Activated CD8-positive, alpha-beta memory T cell treated with anti-CD3 and anti-CD28 coated beads, Interleukin-2, amount 10 ng/mL, durations not matched to agents 7 days and 5 days (primary cell): ENCODE data around the gene NRARP. TPM values are rescaled to one million over a fixed set of nuclear protein-coding genes. Genes with fewer than 3 reads are reported as not detected.

Experiments
- ATAC-seq: fragments of 150-1000 bp; cut with Tn5 transposase; one replicate; pipeline ENCODE4 v1.10.0; 2021; ENCODE audit warnings: moderate library complexity
- CTCF ChIA-PET: fragments of 350-600 bp; sonication (Branson Sonifier 250); formaldehyde crosslinking; loops from one replicate; lab custom pipeline; 2021; ENCODE audit warnings: antibody characterized with exemption; lab: Charles Lee
- DNase-seq: peaks from one replicate; pipeline ENCODE4 v3.0.0-alpha.2; 2020
- H3K27ac Mint-ChIP-seq: one replicate; pipeline ENCODE4 v1.8.0; 2021; ENCODE audit warnings: mild to moderate bottlenecking, mixed read lengths
- H3K27me3 Mint-ChIP-seq: one replicate; pipeline ENCODE4 v1.8.0; 2021; ENCODE audit warnings: mixed read lengths
- H3K36me3 Mint-ChIP-seq: one replicate; pipeline ENCODE4 v1.8.0; 2021; ENCODE audit warnings: mild to moderate bottlenecking, mixed read lengths
- H3K4me1 Mint-ChIP-seq: one replicate; pipeline ENCODE4 v1.8.0; 2021; ENCODE audit warnings: mixed read lengths
- H3K4me3 Mint-ChIP-seq: one replicate; pipeline ENCODE4 v1.8.0; 2021; ENCODE audit warnings: mild to moderate bottlenecking, moderate library complexity, mixed read lengths
- H3K9me3 Mint-ChIP-seq: one replicate; pipeline ENCODE4 v1.8.0; 2022; ENCODE audit warnings: low read depth, mixed read lengths
- total RNA-seq, 2 experiments: library from RNA; stranded (reverse); gene quantifications; one replicate each; pipeline ENCODE4 v1.2.3, GENCODE V29; 2021

The NRARP gene
- total RNA-seq, 2 experiments from 2014 or later = 1.6 to 4.5 TPM

DNA sequence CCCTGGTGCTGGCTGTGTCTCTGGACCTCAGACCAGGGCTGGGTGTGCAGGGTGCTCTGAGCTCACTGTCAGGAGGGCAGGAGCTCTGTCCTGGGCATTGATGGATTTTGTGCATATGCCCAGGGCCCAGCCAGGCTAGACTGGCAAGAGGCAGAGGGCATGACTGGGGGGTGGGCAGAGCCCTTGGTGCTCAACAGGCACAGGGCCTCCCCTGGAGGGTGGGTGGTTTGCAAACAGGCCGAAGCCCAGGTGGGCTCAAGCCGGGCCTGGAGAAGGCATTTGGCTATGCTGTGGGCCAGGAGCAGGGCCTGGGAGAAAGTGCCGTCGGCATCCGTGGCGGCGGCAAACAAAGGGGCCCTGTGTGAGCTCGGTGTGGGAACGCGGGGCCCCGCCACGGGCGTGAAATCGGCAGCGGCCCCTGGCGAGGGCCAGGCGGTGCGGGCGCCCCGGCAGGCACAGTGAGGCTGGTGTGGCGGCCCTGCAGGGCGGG is 1.9 kb upstream of the NRARP start:
- ATAC-seq = no peak
- peaks cover 17% of the 10 kb centered on the region for H3K4me1 Mint-ChIP-seq
- no peaks in the 10 kb centered on the region for H3K9me3 Mint-ChIP-seq
- peaks cover 20% of the 10 kb centered on the region for H3K27me3 Mint-ChIP-seq
- no peaks in the 10 kb centered on the region for H3K36me3 Mint-ChIP-seq
- no peak for DNase-seq
- no peak overlapping the region for H3K4me3 Mint-ChIP-seq
- no peak overlapping the region for H3K27ac Mint-ChIP-seq
- CTCF ChIA-PET = interaction anchor here (0.9 to 3.3 kb wide), 6 partner anchors 12 to 119 kb away, joined by 3 to 15 read pairs (median 3); partner anchors contain the start of genes EXD3 and TOR4A

DNA sequence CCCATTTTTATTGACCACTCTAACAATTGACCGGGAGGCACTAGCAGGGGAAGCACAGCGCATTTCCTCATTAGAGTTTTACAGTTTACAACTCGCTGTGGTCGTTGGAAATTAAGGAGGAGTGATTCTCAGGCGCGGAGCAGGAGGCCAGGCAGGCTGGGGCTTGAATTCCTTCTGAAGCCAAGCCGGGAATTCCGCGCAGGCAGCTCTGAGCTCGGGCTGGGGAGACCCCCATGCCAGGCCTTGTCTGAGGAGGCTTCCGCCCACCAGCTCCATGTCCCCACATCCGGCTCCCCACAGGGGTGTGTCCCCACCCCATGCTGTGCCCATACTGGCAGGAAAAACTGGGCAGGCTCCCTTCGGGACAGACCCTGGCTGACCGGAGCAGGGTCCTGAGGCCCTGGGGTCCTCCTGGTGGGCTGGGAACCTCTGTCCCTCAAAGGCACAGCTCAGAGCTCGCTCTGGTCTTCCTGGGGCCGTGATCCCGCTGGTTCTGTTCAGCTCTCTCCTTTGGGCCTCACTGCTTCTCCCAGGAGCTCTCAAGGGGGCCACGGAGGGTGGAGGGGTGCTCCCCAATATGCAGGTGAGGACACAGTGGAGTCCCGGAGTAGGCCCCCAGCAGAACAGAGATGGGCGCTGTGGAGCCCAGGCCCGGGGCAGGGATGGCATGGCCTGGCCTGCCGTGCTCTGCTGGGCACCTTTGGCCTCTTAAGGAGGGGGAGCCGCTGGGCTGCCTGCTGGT is 1.3 kb upstream of the NRARP start:
- no peaks in the 10 kb centered on the region for H3K9me3 Mint-ChIP-seq
- no peak for DNase-seq
- ATAC-seq = no peak
- H3K27ac Mint-ChIP-seq = no peak overlapping the region
- H3K4me3 Mint-ChIP-seq = no peak overlapping the region
- H3K36me3 Mint-ChIP-seq = no peaks in the 10 kb centered on the region
- peaks cover 17% of the 10 kb centered on the region for H3K4me1 Mint-ChIP-seq
- H3K27me3 Mint-ChIP-seq = peaks cover 25% of the 10 kb centered on the region
- CTCF ChIA-PET = interaction anchor here (0.9 to 3.3 kb wide), 7 partner anchors 13 to 119 kb away, joined by 3 to 15 read pairs (median 3); partner anchors contain the start of genes EXD3 and TOR4A

DNA sequence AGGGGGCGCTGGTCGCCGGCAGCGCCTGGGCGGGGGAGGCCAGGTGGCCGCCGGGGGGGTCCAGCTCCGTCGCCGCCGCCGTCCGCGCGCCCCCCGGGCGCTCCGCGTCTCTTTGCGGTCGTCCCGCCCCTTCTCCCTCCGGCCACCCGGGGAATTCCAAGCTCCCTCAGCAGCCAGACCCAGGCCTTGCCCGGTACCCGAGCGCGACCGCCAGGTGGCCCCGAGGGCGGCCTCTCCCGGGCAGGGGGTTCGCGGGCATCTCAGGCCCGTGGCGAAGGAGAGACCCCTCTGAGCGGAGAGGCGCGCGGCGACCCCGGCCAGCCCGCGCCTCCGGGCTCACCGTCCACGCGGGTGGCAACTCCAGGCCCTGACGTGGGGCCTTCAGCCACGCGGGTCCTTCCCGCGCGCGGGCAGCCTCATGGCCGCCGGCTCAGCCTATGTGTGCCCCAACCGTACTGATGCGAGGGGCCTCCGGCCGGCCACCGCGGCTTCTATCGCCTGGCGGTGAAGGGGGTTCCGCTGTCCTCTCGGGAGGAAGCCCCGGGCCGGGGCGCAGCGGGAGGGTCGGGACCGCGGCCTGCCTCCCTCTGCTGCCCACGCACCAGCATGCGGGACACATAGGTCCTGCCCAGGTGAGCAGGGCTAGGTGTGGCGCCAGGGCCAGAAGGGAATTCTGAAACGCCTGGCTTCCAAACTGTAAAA is 529 bp upstream of the NRARP start:
- no peak for ATAC-seq
- CTCF ChIA-PET = interaction anchor here (0.8 to 3.3 kb wide), 21 partner anchors 8 to 256 kb away, joined by 3 to 15 read pairs (median 4); partner anchors contain the start of genes EXD3, NOXA1, NSMF and TOR4A
- Mint-ChIP-seq H3K4me1 (peaks cover 17% of the 10 kb centered on the region), H3K36me3 (no peaks in the 10 kb centered on the region), H3K27me3 (peaks cover 30% of the 10 kb centered on the region), H3K27ac (no peak overlapping the region), H3K4me3 (no peak overlapping the region), H3K9me3 (no peaks in the 10 kb centered on the region)
- no peak for DNase-seq

DNA sequence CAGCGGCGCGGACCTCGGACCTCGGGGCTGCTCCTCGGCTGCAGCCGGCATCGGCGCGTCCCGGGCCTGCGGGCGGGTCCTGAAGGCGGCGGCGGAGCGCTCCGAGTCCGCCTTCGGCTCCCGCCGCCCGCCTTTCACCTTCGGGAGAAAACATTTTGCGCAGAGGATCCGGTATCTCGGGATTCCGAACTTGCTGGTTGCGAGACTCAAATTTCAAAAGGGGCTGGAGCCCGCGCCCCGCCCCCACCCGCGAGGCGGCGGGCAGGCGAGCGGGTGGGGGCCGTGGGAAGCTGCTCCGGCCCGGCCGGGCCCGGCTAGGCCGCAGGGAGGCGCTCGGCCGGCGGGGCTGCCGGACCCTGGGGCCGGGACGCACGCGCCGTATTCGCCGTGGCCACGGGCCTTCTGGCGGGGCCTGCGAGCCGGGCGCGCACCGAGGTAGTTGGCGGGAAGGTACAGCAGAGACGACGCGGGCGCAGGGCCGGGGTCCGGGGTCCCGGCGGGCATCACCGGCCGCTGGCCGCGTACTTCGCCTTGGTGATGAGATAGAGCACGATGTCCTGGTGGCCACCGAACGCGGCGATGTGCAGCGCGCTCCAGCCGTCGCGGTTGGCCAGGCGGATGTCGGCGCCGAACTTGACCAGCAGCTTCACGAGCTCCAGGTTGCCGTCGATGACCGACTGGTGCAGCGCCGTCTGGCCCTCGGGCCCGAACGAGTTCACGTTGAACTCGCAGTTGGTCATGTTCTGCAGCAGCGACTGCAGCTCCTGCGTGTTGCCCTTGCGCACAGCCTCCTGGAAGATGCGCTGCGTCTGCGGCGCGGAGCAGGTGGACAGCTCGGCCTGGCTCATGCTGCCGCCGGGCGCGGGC is 757 bp downstream of the NRARP start:
- ATAC-seq (peak; percentile 20), DNase-seq (no peak)
- H3K4me1 Mint-ChIP-seq = peaks cover 17% of the 10 kb centered on the region
- H3K4me3 Mint-ChIP-seq = peak overlapping the region; percentile 70
- no peak overlapping the region for H3K27ac Mint-ChIP-seq
- no peaks in the 10 kb centered on the region for H3K9me3 Mint-ChIP-seq
- no peaks in the 10 kb centered on the region for H3K36me3 Mint-ChIP-seq
- CTCF ChIA-PET = interaction anchor here (0.6 to 3.3 kb wide), 22 partner anchors 8 to 255 kb away, joined by 3 to 15 read pairs (median 4); partner anchors contain the start of genes EXD3, NOXA1, NSMF and TOR4A
- peaks cover 38% of the 10 kb centered on the region for H3K27me3 Mint-ChIP-seq

DNA sequence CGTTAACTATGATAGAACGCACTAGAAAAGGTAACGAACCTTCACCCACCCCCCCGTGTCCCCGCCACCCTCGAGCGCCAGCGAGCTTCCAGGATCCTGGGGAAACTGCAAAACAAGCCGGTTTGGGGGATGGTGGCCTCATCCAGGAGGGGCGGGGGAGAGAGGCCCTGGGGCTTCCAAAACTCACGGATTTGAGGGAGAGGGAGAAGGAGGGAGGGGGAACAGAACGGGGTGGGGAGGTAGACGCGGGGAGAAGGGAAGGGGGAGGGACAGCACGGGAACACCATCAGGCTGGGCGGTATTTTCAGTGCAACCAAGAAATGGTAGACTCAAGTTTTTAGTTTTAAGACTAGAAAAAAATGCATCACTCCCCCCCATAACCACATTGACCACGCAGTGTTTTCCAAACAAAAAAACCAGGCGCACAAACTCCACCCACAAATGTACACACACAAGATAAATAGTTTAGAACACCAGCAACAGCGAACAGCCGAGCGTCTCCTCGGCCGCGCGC is 1.4 kb downstream of the NRARP start:
- peak overlapping the region; percentile 54 for H3K4me3 Mint-ChIP-seq
- H3K4me1 Mint-ChIP-seq = peaks cover 14% of the 10 kb centered on the region
- H3K27me3 Mint-ChIP-seq = peaks cover 38% of the 10 kb centered on the region
- ATAC-seq (no peak), DNase-seq (no peak)
- H3K27ac Mint-ChIP-seq = peak overlapping the region; percentile 56
- H3K9me3 Mint-ChIP-seq = no peaks in the 10 kb centered on the region
- CTCF ChIA-PET = interaction anchor here (1.8 to 3.3 kb wide), 3 partner anchors 19 to 108 kb away, joined by 4 to 15 read pairs (median 7); partner anchors contain the start of gene TOR4A
- H3K36me3 Mint-ChIP-seq = no peaks in the 10 kb centered on the region

DNA sequence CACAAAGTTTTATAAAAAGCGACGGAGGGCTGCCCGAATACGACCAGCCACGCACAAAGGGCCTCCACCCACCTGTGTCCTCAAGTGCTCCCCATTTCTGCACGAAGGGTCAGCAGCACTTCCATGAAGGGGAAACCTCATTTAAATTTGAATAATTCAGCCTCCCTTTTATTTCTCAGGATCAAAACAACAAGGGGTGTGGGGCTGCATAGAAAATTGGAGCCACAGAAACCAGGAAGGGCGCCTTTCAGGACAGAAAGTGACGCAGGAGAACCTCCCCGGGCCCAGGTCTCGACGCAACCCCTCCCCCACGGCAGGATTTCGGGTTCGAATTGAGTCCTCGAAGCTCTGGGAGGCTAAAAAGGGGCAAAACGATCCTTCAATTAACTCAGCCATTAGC is 2.1 kb downstream of the NRARP start:
- H3K36me3 Mint-ChIP-seq = no peaks in the 10 kb centered on the region
- peaks cover 38% of the 10 kb centered on the region for H3K27me3 Mint-ChIP-seq
- H3K4me3 Mint-ChIP-seq = no peak overlapping the region
- H3K27ac Mint-ChIP-seq = no peak overlapping the region
- peaks cover 10% of the 10 kb centered on the region for H3K4me1 Mint-ChIP-seq
- CTCF ChIA-PET = no interaction called here
- DNase-seq (no peak), ATAC-seq (no peak)
- no peaks in the 10 kb centered on the region for H3K9me3 Mint-ChIP-seq

DNA sequence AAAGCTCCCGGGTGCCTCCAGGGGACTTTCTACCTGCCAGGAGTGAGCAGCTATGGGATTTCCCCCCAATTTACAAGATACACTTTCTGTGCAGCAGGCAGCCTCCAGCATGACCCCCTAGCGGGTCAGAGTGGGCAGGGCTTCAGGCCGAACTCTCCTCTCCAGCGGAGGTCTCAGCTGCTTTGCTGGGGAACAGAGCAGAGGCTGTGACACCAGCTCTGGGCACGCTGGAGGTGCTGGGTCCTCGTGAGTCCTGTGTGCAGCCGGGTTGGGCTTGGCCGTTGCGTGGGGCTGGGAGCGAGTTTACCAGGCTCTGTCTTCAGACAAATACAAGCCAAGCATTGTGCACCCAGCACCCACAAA is 2.9 kb downstream of the NRARP start:
- Mint-ChIP-seq H3K4me3 (no peak overlapping the region), H3K9me3 (no peaks in the 10 kb centered on the region), H3K27me3 (peaks cover 43% of the 10 kb centered on the region), H3K36me3 (no peaks in the 10 kb centered on the region), H3K27ac (no peak overlapping the region), H3K4me1 (peaks cover 16% of the 10 kb centered on the region)
- ATAC-seq (no peak), DNase-seq (no peak)
- CTCF ChIA-PET = no interaction called here

DNA sequence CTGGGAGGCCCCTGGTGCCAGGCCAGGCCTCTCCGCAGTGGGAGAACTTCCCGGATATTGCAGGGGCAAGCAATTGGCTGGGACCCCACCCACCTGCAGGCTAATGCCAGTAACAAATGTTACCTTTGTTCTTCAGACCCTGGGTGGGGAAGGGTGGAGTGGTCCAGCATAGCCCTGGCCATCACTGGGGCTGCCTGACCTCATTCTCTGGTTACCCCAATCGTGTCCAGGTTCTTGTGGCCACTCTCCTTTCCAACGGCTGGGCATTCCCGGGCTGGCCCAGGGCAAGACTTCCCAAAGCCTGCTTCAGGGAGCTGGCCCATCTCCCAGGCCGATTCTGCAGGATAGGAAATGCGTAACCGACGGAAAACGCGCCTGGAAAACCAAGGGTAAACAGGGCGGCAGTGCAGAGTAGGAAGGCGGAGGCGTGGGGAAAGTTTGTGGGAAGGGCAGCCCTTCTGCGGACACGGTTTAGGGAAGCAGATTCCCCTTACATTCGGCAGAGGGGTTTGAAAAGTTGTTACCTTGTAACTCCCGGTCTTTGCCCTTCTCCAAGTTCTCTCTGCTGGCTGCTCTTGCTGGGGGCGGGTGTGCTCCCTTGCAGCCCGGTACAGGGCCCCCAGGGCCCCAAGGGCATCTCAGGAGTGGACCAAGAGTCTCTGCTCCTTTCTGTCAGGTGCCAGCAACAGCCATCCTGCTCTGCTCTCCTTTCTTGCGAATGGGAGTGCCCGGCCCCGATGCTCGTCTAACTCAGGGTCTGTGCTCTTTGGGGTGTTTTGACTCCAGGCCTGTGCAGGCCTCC is 3.5 kb downstream of the NRARP start:
- Mint-ChIP-seq H3K4me3 (no peak overlapping the region), H3K27ac (no peak overlapping the region), H3K9me3 (no peaks in the 10 kb centered on the region), H3K36me3 (no peaks in the 10 kb centered on the region), H3K4me1 (peaks cover 16% of the 10 kb centered on the region), H3K27me3 (peaks cover 48% of the 10 kb centered on the region)
- DNase-seq = no peak
- no peak for ATAC-seq
- CTCF ChIA-PET = no interaction called here

DNA sequence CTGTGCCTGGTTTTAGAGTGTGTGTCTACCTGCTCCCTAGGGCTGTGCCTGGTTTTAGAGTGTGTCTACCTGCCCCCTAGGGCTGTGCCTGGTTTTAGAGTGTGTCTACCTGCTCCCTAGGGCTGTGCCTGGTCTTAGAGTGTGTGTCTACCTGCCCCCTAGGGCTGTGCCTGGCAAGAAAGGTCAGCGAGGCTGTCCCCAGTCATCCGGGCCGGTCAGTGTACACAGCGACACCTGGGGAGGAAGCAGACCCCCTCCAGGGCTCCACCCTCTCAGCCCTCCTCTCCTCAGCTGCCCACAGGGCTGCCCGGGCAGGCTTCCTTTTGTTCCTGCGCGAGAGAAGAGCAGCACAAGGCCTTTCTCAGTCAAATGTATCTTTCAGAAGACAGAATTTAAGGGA is 4.1 kb downstream of the NRARP start:
- Mint-ChIP-seq H3K4me3 (no peak overlapping the region), H3K27me3 (peaks cover 53% of the 10 kb centered on the region), H3K27ac (no peak overlapping the region), H3K36me3 (no peaks in the 10 kb centered on the region), H3K4me1 (peaks cover 16% of the 10 kb centered on the region), H3K9me3 (no peaks in the 10 kb centered on the region)
- ATAC-seq (no peak), DNase-seq (no peak)
- CTCF ChIA-PET = interaction anchor here (1.1 kb wide), 1 partner anchor 21 kb away, joined by 4 read pairs; the partner anchor contains the start of gene TOR4A

DNA sequence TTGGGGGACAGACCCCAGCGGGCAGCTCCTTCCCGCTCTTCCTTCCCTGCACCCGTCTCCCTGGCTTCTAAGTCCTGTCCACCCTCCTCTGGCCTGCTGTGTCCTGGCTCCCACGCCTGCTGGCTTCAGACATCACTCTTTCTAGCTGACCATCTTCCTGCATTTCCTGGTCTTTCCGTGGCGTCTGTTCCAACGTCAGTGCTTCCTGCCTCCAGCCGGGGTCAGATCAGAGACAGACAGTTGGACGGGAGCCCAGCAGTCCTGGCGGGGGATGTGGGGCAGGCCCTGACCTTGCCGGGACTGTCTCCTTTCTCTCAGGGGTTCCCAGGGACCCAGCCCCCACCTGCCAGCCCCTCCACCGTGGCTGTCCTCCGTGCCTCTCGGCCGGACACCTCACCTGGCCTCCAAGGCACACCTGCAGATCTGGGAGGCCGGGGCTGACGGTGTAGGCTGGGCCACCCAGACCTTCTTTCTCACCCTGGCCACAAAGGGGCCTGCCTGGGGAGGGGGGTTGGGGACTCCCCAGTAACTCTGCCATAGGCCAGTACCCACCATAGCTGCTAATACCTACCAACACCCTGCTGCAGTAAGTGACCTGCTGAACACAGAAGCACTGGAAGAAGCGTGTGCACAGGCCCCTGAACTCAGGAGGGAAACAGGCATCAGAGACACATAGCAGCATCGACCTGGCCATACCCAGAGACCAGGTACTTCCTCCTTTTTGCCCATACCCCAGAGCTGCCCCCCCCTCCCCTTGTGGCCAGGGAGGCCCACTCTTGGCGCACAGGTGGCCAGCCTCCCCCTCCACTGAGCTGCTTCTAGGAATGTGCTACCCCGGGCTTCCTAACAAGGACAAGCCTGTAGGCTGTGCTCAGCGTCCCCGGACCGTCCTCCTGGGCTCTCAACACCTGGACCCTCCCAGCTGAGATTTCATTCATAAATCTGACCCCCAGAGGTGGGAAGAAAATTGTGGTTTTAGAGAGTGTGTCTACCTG is 5.1 kb downstream of the NRARP start:
- Mint-ChIP-seq H3K36me3 (no peaks in the 10 kb centered on the region), H3K4me1 (peaks cover 16% of the 10 kb centered on the region), H3K9me3 (no peaks in the 10 kb centered on the region), H3K27me3 (peaks cover 55% of the 10 kb centered on the region), H3K27ac (no peak overlapping the region), H3K4me3 (no peak overlapping the region)
- ATAC-seq = no peak
- CTCF ChIA-PET = interaction anchor here (0.7 to 1.1 kb wide), 2 partner anchors 20 to 146 kb away, joined by 3 to 4 read pairs; partner anchors contain the start of gene TOR4A
- DNase-seq = no peak
